IMR-90 (cell line): ENCODE measurements around the gene DEDD2. TPM values are rescaled to one million over a fixed set of nuclear protein-coding genes. Genes with fewer than 3 reads are reported as not detected.

ENCODE experiments used
- ATAC-seq: fragments of 200-7000 bp; cut with Tn5 transposase; 2 replicates; pipeline ENCODE4 v1.9.1; 2020; ENCODE audit warnings: low read depth, mild to moderate bottlenecking, moderate library complexity
- BruUV-seq: library from RNA; stranded (reverse); fragments of 400-500 nt; replicated peaks from 2 replicates; lab custom pipeline; 2021; lab: Mats Ljungman, UMichigan
- CTCF ChIA-PET: fragments of 300-600 bp; formaldehyde crosslinking; extraction: SDS; loops from one replicate; lab custom pipeline; 2021; ENCODE audit warnings: antibody characterized with exemption; lab: Yijun Ruan, JAX
- POLR2A ChIA-PET: fragments of 300-600 bp; sonication (Branson Sonifier 250); formaldehyde crosslinking; loops from one replicate; lab custom pipeline; 2022; ENCODE audit warnings: antibody characterized with exemption; ENCODE audit not compliant: unreplicated experiment; lab: Charles Lee
- DNase-seq: peaks from one replicate; pipeline ENCODE4 v3.0.0; 2013
- H2AFZ ChIP-seq: replicated peaks from 2 replicates; pipeline ENCODE3; 2013; ENCODE audit warnings: low read length, mild to moderate bottlenecking; ENCODE audit not compliant: poor library complexity
- H2AK5ac ChIP-seq: 2 replicates; pipeline ENCODE4 v1.6.1; 2013; ENCODE audit warnings: low read depth, low read length, inconsistent platforms
- H2AK9ac ChIP-seq: replicated peaks from 2 replicates; pipeline ENCODE3; 2013; ENCODE audit warnings: mild to moderate bottlenecking, low read depth, low read length, moderate library complexity; ENCODE audit not compliant: poor library complexity
- H2BK120ac ChIP-seq: 2 replicates; pipeline ENCODE4 v1.6.1; 2013; ENCODE audit warnings: low read depth, low read length, inconsistent platforms
- H2BK15ac ChIP-seq: 3 replicates; pipeline ENCODE4 v1.6.1; 2013; ENCODE audit warnings: low read depth, low read length, inconsistent platforms
- H2BK20ac ChIP-seq: 2 replicates; pipeline ENCODE4 v1.6.1; 2013; ENCODE audit warnings: low read depth, mild to moderate bottlenecking, inconsistent platforms, low read length, moderate library complexity
- H2BK5ac ChIP-seq: 2 replicates; pipeline ENCODE4 v1.6.1; 2013; ENCODE audit warnings: mild to moderate bottlenecking, low read depth, low read length, inconsistent platforms; ENCODE audit not compliant: poor library complexity, severe bottlenecking
- H3K14ac ChIP-seq: replicated peaks from 2 replicates; pipeline ENCODE4 v1.6.1; 2013; ENCODE audit warnings: low read depth, low read length, inconsistent platforms
- H3K18ac ChIP-seq: 2 replicates; pipeline ENCODE4 v1.6.1; 2013; ENCODE audit warnings: low read depth, low read length, control low read depth
- H3K23ac ChIP-seq: 2 replicates; pipeline ENCODE4 v1.6.1; 2013; ENCODE audit warnings: low read depth, low read length, inconsistent platforms
- H3K27ac ChIP-seq: 2 replicates; pipeline ENCODE4 v1.5.1; 2013; ENCODE audit warnings: mild to moderate bottlenecking, control low read depth, low read length; ENCODE audit not compliant: insufficient read depth
- H3K27me3 ChIP-seq: 2 replicates; pipeline ENCODE4 v1.6.1; 2013; ENCODE audit warnings: low read length; ENCODE audit not compliant: control insufficient read depth, insufficient read depth
- H3K36me3 ChIP-seq: 2 replicates; pipeline ENCODE4 v1.6.1; 2013; ENCODE audit warnings: low read length, mixed read lengths; ENCODE audit not compliant: control insufficient read depth, insufficient read depth
- H3K4ac ChIP-seq: 2 replicates; pipeline ENCODE4 v1.6.1; 2013; ENCODE audit warnings: low read depth, low read length, inconsistent platforms
- H3K4me1 ChIP-seq: 2 replicates; pipeline ENCODE4 v1.6.1; 2013; ENCODE audit warnings: low read length, mixed read lengths; ENCODE audit not compliant: control insufficient read depth, insufficient read depth
- H3K4me2 ChIP-seq: 2 replicates; pipeline ENCODE4 v1.6.1; 2013; ENCODE audit warnings: low read depth, mild to moderate bottlenecking, control low read depth, low read length, moderate library complexity
- H3K4me3 ChIP-seq: 2 replicates; pipeline ENCODE4 v1.5.1; 2013; ENCODE audit warnings: low read depth, mild to moderate bottlenecking, control low read depth, low read length, moderate library complexity; ENCODE audit not compliant: insufficient read depth
- H3K56ac ChIP-seq: 2 replicates; pipeline ENCODE4 v1.6.1; 2013; ENCODE audit warnings: low read length, inconsistent platforms; ENCODE audit not compliant: insufficient read depth; ENCODE audit errors: extremely low read depth
- H3K79me1 ChIP-seq, 2 experiments: 2 replicates each; pipeline ENCODE4 v1.6.1; 2013; ENCODE audit warnings: low read length in 2 of 2, inconsistent platforms in 1 of 2, low read depth in 1 of 2
- H3K9ac ChIP-seq: 2 replicates; pipeline ENCODE4 v1.6.1; 2013; ENCODE audit warnings: low read depth, low read length, control low read depth
- H3K9me1 ChIP-seq: 2 replicates; pipeline ENCODE4 v1.6.1; 2013; ENCODE audit warnings: low read length, inconsistent platforms; ENCODE audit not compliant: insufficient read depth
- H3K9me3 ChIP-seq: 2 replicates; pipeline ENCODE4 v1.6.1; 2013; ENCODE audit warnings: low read length; ENCODE audit not compliant: control insufficient read depth, insufficient read depth
- H4K20me1 ChIP-seq: 2 replicates; pipeline ENCODE4 v1.6.1; 2013; ENCODE audit warnings: low read length, inconsistent platforms; ENCODE audit not compliant: insufficient read depth
- H4K5ac ChIP-seq: 2 replicates; pipeline ENCODE4 v1.6.1; 2013; ENCODE audit warnings: mild to moderate bottlenecking, low read depth, low read length, control low read depth
- H4K8ac ChIP-seq, 2 experiments: 2 replicates each; pipeline ENCODE4 v1.6.1; 2013; ENCODE audit warnings: low read depth in 2 of 2, low read length in 2 of 2, control low read depth in 1 of 2, inconsistent platforms in 1 of 2
- H4K91ac ChIP-seq: 2 replicates; pipeline ENCODE4 v1.6.1; 2013; ENCODE audit warnings: low read depth, low read length, inconsistent platforms; ENCODE audit not compliant: insufficient read depth
- MAFK ChIP-seq: IDR thresholded peaks from 2 replicates; pipeline ENCODE4 v1.6.1; 2012; ENCODE audit warnings: low read depth, low read length, improper control_type of control experiment
- USF2 ChIP-seq: fragments of 150-350 bp; IDR thresholded peaks from 2 replicates; pipeline ENCODE4 v1.6.1; 2017; ENCODE audit warnings: mild to moderate bottlenecking, antibody characterized with exemption, low read length, low read depth
- WGBS, 2 experiments: methylation state at CpG; one replicate each; pipeline versions ENCODE4 v1.1.5 to v1.1.7; 2013; ENCODE audit warnings: missing lambda C conversion rate in 2 of 2; ENCODE audit not compliant: insufficient read length in 1 of 2; ENCODE audit errors: extremely low coverage in 2 of 2; 5-methylcytosine and 5-hydroxymethylcytosine counted together
- dilution Hi-C: fragments of 300-500 bp; cut with HindIII; formaldehyde crosslinking; loops from one replicate; pipeline ENCODE4 v1.14.3; 2018; ENCODE audit warnings: low sequenced_read_pairs; ENCODE audit not compliant: unreplicated experiment
- in situ Hi-C: fragments of 300-500 bp; cut with MboI; formaldehyde crosslinking; loops from 3 replicates; pipeline ENCODE4 v1.14.3; 2019; ENCODE audit warnings: low sequenced_read_pairs, inconsistent platforms, mixed read lengths
- intact Hi-C: fragments of 100-400 bp; cut with micrococcal nuclease; formaldehyde crosslinking; loops from 2 replicates; pipeline ENCODE4 v1.10.0; 2022
- polyA plus RNA-seq, 3 experiments: library from polyadenylated mRNA; depleted of rRNA; stranded (reverse); fragments of >200 nt; gene quantifications; 2 replicates each; pipeline ENCODE4 v1.2.3, GENCODE V29; 2012; ENCODE audit warnings: low replicate concordance in 1 of 3
- total RNA-seq: library from RNA; depleted of rRNA; stranded (reverse); fragments of >200 nt; gene quantifications from 2 replicates; pipeline ENCODE4 v1.2.3, GENCODE V29; 2012

Gene DEDD2
- total and polyA plus RNA-seq, 2 of the 4 experiments (the other 2 are of a cell fraction) = 8.2 to 21.0 TPM

DNA sequence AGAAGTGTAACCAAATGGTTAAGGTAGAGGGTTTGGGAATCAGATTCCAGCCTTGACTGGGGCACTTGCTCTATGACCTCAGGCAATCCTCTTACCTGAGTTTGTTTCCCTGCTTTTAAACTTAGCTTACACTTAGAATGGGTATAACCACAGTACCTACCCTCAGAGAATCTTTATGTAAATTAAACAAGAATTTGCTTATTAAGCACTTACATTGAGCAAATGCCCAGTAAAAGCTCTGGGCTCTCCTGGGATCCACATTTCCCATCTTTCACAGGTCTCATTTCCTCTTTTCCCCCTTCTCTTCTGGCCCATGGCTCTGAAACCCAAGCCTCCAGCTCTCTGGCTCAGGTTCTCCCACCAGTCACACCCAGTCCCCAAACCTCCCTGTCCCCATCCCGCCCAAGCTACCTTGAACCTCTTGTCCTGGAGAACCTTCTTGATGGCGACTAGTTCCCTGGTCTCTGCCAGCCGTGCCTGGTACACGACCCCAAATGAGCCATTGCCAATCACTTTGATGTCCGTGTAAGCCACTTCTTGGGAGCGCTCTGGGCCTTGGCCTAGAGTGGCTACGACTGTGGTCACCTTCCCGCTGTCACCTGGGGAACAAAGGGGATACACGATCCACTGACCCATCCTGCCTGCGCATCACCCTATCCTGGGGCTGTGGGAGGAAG lies 22.2 kb upstream of the DEDD2 start:
- POLR2A ChIA-PET = interaction anchor here (0.5 to 0.6 kb wide), 2 partner anchors 18 to 116 kb away, joined by 7 read pairs; no protein-coding TSS in a partner anchor
- H4K91ac ChIP-seq = no peak overlapping the region
- no peak overlapping the region for H2BK20ac ChIP-seq
- no peak overlapping the region for H3K4me2 ChIP-seq
- H3K79me1 ChIP-seq = peaks cover 21 to 68% of the 10 kb centered on the region in 2 experiments
- dilution Hi-C loops = no loop called here
- H4K5ac ChIP-seq = no peak overlapping the region
- H3K4me3 ChIP-seq = no peak overlapping the region
- H2AK5ac ChIP-seq = no peak overlapping the region
- H3K4ac ChIP-seq = no peak overlapping the region
- no peak overlapping the region for H3K14ac ChIP-seq
- peaks cover 18% of the 10 kb centered on the region for H4K20me1 ChIP-seq
- H2BK5ac ChIP-seq = no peak overlapping the region
- WGBS, 2 experiments = 95% methylated on average over 4 of the region's 10 CpGs; no CpG with 5 or more reads in 1 of the 2 experiments
- H3K9me1 ChIP-seq = peaks cover 4% of the 10 kb centered on the region; the same call in 1 of the 2 replicates
- H3K18ac ChIP-seq = no peak overlapping the region
- H3K9ac ChIP-seq = no peak overlapping the region
- TF ChIP-seq USF2 (no peak), MAFK (peak; percentile 39)
- H3K27me3 ChIP-seq = no peaks in the 10 kb centered on the region
- peaks cover 27% of the 10 kb centered on the region for H3K36me3 ChIP-seq
- in situ Hi-C loops = no loop called here
- DNase-seq = no peak
- BruUV-seq = no TSS peak
- no peak overlapping the region for H3K56ac ChIP-seq
- H3K4me1 ChIP-seq = 0 out of 2 replicates have a peak, but pooled peaks cover 2% of the 10 kb centered on the region
- H2BK15ac ChIP-seq = no peak overlapping the region
- no peak overlapping the region for H4K8ac ChIP-seq
- intact Hi-C loops = loop anchor here (5.0 kb wide), 1 partner anchor 132 kb away; no protein-coding TSS in a partner anchor
- ATAC-seq = no peak
- H3K23ac ChIP-seq = no peak overlapping the region
- no peak overlapping the region for H2BK120ac ChIP-seq
- CTCF ChIA-PET = interaction anchor here (0.7 kb wide), 1 partner anchor 24 kb away, joined by 3 read pairs; no protein-coding TSS in a partner anchor
- no peak overlapping the region for H3K27ac ChIP-seq
- no peak overlapping the region for H2AK9ac ChIP-seq
- H2AFZ ChIP-seq = no peak overlapping the region
- H3K9me3 ChIP-seq = no peaks in the 10 kb centered on the region
